Skeletal muscle satellite cell (primary cell): ENCODE results near the gene ADTRP. TPM values are rescaled to one million over a fixed set of nuclear protein-coding genes. Genes with fewer than 3 reads are reported as not detected.

Experiments used
- small RNA-seq: library from RNA; depleted of rRNA; stranded (forward); fragments of <200 nt; gene quantifications from one replicate; pipeline ENCODE3, GENCODE V24; 2012

Gene ADTRP

Small RNAs within 50 kb of the gene (small RNA-seq; reads per million reads assigned to genes)
- gene RF00272, result not detected
